NCI-H1048 (cell line): ENCODE data around the gene FIBP.
A peak's percentile ranks its signal among the peaks of the same experiment; 100 is the strongest.

ENCODE experiments used
- DNase-seq: peaks from one replicate; lab custom pipeline; 2025; lab: John Stamatoyannopoulos, UW

The FIBP gene

DNA sequence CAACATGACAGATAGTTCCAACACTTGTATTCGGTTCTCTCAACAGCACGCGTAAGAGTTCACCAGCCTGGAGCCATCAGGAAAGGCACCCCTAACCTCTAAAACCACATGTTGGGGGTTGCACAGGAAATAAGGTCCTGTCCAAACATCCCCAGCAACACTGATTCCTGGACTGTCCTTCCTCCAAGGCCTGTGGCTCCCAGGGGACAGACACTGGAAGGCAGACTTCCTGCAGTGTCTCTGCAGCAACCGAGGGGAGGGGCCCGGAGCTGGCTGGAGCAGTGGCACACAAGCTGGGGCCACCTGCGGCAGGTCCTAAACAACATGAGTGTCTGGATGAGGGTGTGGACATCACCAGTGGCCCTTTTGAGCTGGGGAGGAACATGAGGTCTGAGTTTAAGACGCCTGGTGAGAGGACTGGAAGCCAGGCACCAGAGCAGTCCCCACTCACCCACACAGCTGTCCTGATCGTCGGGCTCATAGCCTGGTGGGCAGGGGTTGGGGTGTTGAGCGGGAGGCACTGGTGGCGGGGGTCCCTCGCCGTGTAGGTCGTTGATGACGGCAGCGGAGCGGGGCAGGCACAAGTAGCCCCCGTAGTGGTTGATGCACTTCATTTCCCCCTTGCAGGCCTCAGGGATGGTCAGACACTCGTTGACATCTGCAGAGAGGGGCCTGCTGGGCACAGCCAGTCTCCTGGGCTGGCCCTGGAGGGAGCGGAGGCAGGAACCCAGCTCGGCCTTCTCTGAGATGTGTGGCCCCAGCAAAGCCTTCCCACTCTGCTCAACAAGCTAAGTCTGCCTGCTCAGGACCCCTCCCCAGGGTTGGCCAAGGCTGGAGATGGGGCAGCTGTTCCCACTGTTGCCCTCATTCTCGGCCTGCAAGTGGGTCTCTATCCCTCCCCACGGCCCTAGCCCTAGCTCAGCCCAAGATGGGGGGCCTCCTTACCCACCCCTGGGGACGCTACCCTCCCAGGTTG, 17.3 kb downstream of the FIBP start:
- DNase-seq, result no peak

DNA sequence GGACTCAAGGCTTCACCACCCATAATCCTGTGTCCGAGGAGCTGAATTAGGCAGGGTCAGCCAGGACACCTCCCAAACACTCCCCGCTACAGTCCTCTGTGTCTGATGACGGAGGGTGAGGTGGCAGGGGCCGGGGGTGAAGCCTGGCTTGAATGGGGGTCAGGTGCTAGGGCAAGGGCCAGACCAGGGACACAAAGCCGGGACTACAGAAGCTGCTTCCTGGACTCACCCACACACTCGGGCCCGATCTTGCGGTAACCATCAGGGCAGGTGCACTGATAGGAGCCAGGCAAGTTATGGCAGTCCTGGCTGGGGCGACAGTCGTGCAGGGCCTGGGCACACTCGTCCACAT, 18.0 kb downstream of the FIBP start:
- DNase-seq, result no peak

DNA sequence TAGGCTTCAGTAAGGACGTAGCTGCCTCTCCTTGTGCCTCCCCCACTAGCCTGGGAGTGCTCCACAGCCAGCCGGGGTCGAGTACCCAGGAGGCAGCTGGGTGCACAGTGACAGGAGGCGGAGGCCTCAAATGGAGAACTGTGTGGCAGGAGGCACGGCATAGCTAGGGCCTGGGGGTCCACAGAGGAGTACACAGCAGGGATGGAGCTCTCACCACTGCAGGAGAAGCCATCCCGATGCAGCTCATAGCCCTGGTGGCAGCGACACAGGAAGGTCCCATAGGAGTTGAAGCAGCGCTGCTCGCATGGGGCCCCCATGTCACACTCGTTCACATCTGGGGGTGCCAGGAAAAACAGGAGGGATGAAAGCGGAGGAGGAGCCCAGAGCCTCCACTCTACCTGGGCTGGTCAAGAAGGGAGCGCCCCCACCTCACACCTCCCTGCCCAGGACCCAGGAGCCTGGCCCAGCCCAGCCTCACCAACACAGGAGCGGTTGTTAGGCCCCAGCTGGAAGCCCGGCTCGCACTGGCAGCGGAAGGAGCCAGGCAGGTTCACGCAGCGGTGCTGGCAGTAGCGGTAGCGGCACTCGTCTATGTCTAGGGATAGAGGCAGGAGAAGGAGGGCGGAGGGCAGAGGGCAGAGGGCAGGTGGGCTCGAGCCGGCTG, 18.5 kb downstream of the FIBP start:
- DNase-seq, result no peak

DNA sequence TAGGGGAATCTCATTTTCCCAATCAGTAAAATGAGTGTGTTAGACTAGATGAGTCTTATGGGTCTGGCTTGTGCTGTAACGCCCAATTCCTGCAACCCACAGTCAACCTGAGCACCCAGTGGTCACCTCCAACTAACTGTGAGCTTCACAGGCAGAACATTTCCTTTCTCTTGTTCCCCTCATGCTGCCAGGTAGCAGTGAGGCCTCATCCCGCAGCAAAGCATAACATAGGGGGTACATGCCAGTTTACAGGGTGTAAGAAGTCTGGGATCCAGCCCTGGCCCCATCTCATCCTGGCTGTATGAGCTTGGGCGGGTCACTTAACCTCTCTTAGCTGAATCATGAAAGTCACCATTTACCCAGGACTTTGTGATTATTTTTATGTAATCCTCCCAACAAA, 19.4 kb downstream of the FIBP start:
- DNase-seq, result no peak

DNA sequence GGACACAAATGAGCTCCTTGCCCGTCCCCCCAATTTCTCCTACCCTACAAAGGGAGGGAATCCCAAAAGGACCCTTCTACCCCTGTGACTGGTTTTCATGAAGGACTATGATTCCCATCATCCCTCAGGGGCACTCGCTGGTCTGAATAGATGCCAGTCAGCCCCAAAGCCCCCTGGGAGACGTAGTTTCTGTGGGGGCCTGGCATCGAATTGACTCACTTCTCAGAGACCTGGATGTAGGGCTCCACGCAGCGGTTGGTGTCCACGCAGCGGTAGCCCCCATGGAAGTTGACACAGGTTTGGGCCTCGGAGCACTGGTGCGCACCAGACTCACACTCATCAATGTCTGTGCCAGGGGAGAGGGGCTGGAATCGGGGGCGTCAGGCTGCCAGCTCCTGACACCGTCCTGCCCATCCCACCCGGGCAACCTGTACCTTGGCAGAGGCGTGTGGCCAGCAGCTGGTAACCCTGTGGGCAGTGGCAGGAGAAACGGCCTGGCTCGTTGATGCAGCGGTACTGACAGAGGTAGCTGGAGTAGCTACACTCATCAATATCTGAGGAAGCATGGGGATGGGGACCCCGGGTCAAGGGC, 20.1 kb downstream of the FIBP start:
- DNase-seq, result no peak

DNA sequence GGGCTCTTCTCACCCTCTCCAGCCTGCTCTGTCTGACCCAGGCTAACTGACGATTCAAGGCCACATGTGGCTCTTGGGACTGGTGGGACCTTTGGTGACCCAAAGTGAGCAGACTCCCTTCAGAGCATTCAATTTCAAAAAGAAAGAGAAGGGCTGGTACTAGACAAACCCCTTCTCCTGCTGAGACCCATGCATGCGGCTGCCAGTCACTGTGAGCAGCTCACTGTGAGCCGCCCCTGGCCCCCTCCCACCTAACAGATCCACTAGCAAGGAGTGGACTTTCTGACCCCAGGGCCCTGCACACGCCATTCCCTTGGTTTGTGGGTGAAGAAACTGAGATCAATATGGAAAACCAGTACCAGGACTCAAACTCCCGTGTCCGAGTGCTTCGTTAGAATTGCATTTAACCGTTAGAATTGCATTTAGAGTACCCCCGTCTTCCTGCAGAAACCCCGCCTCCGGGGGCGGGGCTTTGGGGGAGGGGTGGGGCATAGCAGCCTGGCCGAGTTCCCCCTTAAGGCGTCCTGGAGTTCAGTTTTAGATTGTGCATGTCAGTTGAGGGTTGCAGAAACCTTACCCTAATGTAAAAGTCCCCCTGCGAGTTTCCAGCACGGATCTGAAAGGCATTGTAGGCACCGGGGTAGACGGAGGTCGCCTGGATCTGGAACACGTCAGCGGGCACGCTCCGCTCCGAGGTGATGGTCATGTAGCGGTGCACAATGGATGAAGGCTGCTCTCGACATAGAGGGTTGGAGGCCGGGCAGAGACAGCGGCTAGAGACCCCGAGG, 20.8 kb downstream of the FIBP start:
- no peak for DNase-seq

DNA sequence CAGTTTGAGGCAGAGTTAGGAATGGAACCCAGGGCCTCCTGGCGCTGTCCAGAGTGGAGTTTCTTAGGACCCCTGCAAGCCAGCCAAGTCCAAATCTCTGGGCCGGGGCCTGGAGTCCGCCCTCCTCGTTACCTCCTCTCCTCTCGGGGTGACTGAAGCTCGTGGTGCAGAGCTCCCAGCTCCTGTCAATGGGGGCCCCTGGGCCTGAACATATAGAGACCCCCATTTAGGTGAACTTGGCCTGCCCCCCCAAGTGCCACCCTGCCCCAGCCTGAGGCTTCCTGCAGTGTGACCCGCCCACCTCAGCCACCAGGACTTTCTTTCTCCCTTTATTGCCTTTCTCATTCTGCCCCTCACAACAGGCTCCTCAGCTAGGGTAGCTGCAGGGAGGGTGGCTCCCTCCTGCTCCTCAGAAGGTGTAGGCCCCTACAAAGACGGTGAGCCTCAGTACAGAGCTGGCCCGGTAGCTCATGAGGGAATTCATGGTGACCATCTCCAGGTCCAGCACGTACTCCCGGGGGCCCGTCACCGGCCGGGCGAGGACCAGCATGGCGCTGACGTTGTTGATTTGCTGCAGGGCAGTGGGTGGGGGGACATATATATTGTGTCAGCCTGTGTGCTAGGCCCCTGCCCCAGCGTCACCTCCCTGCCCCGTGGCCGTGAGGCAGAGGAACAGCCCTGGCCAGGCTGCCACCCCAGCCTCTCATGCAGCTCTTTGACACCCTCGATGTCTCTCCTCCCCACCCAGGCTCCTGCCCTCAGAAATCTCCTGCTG, 21.6 kb downstream of the FIBP start:
- no peak for DNase-seq

DNA sequence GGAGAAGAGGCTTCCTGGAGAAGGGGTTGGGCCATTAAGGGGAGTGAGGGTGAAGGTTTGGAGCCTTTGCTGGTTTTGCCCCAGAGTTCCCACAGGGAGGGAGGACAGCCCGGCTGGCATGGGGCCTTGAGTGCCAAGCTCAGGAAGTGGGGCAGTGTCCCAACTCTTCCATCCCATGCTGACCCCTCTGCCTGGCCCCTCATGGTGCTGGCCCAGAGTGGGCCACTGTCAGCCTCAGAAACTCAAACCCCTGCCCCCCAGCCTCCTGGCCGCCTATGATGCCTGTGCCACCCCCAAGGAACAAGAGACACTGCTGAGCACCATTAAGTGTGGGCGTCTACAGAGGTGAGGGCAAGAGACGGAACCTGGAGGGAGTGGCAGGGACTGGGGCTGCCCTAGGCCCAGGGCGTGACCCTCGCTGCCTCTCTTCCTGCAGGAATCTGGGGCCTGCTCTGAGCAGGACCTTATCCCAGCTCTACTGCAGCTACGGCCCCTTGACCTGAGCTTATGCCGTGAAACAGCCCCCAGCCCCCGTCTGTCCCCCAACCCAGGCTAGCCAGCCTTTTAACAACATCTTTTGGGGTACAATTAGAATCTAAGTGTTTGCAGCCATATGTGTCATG, 22.6 kb downstream of the FIBP start:
- DNase-seq, result no peak

DNA sequence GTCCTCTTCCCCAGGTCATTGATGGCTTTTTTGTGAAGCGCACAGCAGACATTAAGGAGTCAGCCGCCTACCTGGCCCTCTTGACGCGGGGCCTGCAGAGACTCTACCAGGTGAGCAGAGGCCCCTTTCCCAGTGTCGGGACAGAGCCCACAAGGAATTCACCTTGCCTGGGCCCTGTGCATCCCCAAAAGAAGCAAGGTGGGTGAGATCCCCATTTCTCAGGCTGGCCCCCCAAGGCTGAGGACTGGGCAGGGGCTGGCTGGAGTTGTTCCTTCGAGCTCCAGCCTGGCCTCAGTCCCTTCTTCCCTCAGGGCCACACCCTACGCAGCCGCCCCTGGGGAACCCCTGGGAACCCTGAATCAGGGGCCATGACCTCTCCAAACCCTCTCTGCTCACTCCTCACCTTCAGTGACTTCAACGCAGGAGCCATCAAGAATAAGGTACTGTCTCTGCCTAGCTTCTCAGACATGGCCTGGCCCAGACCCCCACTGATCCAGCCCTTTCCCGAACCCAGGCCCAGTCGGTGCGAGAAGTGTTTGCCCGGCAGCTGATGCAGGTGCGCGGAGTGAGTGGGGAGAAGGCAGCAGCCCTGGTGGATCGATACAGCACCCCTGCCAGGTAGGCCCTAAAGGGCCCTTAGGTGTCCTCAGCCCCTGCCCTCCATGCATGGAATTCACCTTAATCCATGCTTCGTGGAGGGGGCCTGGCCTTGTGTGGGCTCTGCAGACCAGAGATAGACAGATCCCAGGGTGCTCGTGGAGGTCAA, 23.4 kb downstream of the FIBP start:
- DNase-seq, result no peak

DNA sequence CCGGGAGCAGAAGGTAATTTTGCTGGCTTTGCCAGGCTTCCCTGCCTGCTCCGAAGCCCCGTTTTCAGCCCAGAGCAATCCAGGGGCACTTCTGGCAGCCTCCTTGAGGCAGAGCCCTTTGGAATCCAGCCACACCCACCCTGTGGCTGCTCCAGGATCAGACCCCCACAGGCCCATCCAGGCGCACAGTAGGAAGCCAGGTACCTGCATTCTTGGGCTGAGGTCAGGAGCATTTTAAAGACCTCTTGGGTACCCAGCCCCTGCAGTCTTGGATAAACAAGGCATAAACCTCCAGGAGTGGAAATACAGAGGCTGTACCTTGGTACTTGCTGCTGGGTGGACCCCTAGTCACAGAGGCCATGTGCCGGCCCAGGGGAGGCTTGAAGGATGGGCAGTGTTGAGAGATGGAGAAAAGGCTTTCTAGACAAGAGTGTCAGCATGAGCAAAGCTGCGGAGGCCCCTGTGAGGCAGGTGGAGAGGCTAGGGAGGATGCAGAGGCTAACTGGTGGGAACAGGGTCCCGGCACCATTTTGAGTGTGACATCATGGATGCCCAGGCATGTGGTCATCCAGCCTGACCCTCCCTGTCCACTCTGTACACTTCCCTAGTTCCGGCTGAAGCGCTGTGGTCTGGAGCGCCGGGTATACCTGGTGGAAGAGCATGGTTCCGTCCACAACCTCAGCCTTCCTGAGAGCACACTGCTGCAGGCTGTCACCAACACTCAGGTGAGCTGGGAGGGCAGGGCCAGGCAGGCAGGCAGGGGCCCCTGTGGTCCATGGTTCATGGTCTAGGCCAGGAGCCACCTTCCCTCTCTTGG, 24.2 kb downstream of the FIBP start:
- DNase-seq, result no peak

DNA sequence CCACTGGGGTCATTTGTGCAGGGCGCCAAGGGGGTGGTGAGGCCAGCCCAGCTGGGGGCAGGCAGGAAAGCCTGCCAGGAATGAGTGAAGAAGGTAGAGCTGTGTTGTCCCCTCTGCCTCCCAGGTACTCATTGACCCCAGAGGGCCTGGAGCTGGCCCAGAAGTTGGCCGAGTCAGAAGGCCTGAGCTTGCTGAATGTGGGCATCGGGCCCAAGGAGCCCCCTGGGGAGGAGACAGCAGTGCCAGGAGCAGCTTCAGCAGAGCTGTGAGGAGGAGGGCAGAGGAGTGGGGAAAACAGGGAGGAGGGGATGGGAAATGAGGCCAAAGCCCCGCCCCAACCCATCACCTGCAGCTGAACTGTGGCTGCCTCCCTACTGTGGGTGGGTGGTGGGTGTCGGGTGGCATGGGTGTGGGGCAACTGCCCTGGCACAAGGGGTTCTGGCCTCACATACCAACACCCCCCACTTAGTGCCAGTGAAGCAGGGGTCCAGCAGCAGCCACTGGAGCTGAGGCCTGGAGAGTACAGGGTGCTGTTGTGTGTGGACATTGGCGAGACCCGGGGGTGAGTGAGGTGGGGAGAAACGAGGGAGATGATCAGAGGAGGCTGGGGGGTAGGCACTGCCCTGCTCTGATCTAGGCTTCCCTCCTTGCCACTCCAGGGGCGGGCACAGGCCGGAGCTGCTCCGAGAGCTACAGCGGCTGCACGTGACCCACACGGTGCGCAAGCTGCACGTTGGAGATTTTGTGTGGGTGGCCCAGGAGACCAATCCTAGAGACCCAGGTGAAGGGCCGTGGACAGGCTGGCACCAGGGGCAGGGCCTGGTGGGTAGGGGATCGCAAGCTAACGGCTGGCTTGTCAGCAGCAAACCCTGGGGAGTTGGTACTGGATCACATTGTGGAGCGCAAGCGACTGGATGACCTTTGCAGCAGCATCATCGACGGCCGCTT, 25.1 kb downstream of the FIBP start:
- DNase-seq, result no peak

DNA sequence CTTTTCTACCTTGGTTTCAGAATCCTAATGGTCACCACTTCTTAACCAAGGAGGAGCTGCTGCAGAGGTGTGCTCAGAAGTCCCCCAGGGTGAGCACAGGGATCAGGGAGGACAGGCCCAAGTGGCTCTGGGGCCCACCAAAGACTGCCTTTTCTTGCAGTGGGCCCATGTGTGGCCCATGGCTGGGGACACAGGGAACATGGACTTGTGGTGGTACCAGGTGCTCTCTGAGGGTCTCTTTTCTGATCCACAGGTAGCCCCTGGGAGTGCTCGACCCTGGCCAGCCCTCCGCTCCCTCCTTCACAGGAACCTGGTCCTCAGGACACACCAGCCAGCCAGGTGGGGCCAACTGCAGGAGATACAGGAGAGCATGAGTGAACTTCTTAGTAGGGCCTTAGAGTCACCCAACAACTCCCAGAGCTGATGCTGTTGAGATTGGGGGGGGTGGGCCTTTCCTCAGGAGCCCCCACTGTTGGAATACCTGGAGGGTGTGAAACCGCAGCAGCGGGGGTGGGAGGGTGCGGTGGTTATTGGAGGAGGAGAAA, 26.0 kb downstream of the FIBP start:
- DNase-seq, result no peak

DNA sequence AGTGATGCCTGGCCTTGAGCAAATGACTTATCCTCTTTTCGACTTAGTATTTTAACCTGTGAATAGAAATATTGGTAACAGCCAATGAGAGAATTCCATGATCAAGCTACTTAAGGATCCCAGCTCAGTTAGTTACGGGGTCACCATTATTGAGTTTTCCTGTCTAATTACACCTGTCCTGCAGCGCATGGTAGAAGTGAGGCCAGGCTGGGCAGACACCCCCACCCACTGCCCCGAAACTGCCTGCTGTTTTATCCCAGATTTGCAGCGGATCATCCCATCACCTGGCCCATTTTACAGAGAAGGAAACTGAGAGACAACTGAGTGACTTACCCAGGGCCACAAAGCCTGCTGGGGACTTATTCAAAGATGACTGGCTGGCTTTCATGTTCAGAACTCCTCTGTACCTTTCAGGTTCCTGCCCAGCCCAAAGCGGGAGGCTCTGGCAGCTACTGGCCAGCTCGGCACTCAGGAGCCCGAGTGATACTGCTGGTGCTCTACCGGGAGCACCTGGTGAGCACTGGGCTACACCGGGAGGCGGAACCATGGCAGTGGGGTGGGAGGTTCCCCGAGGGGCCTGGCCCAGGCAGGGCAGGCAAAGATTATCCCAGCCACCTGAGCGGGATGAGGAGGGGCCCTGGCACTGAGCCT, 26.6 kb downstream of the FIBP start:
- no peak for DNase-seq

DNA sequence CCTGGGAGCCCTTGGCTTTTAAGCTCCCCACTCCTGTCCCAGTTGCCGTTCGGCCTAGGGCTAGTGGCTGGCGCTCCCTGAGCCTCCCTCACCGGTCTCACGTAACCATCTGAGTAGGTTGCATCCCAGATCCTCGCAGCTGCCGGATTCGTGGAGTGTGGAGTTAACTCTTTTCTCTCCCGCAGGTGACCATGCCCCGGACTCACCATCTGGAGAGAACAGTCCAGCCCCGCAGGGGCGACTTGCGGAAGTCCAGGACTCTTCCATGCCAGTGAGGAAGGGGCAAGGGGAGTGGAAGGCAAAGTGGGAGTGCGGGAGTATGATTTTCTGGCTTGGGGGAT, 27.1 kb downstream of the FIBP start:
- no peak for DNase-seq

DNA sequence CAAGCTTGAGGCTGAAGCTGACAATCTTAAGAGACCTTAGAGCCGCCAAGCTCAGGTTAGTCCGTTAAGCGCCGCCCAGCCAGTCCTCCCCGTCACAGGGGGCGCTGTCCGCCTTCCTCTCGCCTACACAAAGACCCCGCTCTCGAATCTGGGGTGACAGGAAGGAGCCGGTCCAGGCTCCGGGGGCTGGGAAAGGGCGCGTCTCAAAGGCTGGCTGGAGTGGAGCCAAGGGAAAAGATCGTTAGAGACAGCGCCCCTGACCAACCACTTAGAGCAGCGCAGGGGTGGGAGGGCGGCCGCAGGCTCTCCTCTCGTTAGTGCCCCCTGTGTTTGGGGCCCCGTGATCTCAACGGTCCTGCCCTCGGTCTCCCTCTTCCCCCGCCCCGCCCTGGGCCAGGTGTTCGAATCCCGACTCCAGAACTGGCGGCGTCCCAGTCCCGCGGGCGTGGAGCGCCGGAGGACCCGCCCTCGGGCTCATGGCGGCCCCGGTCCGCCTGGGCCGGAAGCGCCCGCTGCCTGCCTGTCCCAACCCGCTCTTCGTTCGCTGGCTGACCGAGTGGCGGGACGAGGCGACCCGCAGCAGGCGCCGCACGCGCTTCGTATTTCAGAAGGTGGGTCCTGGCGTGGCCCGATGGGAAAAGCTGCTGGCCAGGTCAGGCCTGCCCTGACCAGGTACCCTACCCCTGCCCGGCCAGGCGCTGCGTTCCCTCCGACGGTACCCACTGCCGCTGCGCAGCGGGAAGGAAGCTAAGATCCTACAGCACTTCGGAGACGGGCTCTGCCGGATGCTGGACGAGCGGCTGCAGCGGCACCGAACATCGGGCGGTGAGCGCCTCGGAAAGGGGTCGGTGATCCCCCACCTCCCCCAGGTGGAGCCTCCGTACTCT, 27.8 kb downstream of the FIBP start, which contains the start of gene MUS81:
Gene MUS81, plus strand, starts transcription at position 156 of the 887 bp plus-strand sequence. Its CDS starts 321 bp downstream, at position 477.
- DNase-seq, result peak; percentile 88

DNA sequence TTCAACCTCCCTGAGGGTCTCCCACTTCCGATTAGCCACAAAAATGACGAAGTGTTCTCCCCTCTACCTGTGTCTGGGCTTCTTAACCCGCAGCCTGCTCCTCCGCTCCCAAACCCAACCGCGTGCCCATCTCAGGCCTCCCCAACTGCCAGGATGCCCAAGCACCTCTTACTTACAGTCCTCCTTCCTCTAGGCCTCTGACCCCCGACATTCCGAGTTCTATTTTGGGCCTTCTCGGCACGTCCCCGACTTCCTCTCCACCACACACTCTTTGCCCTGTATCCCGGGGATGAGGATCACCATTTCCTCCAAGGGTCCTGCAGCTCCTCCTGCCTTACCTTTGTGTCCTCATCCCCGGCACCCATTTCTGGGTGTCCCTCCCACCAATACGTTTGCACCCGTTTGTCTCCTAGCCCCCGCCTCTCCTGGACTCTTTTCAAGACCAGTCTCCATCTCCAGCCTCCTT, 28.4 kb downstream of the FIBP start:
- no peak for DNase-seq
